PFSK-1 (cell line): ENCODE measurements around the gene ACTRT2.

Experiments
- FOXP2 ChIP-seq: optimal IDR thresholded peaks from 2 replicates; pipeline ENCODE3; 2011; ENCODE audit warnings: borderline replicate concordance, control low read depth, inconsistent platforms; ENCODE audit not compliant: insufficient read depth; ENCODE audit errors: extremely low read length, extremely low read depth
- POLR2AphosphoS5 ChIP-seq: IDR thresholded peaks from 2 replicates; pipeline ENCODE4 v1.6.1; 2012; ENCODE audit warnings: low read depth, mild to moderate bottlenecking, control low read depth, low read length, moderate library complexity
- REST ChIP-seq, 2 experiments: IDR thresholded peaks; 2 replicates each; pipeline versions ENCODE4 v1.6.1 to v1.8.0; 2011 to 2012; ENCODE audit warnings: low read depth in 2 of 2, low read length in 2 of 2, control low read depth in 1 of 2, inconsistent platforms in 1 of 2, mild to moderate bottlenecking in 1 of 2, moderate library complexity in 1 of 2; ENCODE audit not compliant: insufficient read depth in 1 of 2
- SIN3A ChIP-seq: IDR thresholded peaks from 2 replicates; pipeline ENCODE4 v1.6.1; 2012; ENCODE audit warnings: mild to moderate bottlenecking, low read length, moderate library complexity, borderline replicate concordance; ENCODE audit not compliant: insufficient read depth
- TAF1 ChIP-seq: IDR thresholded peaks from 2 replicates; pipeline ENCODE4 v1.6.1; 2012; ENCODE audit warnings: low read length, control low read depth, borderline replicate concordance; ENCODE audit not compliant: insufficient read depth

- no peak for TF ChIP-seq REST (IDR thresholded peaks at IDR 0.05; ENCODE audit: insufficient read depth in 1 of 2, low read depth in 2 of 2, low read length in 2 of 2)
- TF ChIP-seq FOXP2, result no peak
- no peak for TF ChIP-seq POLR2AphosphoS5
- TF ChIP-seq SIN3A, result no peak
- TF ChIP-seq TAF1, result no peak
These were observed 34.5 kb upstream of the ACTRT2 start for GRCh38 chr1:2986549-2987305.
